GM12874 (cell line): ENCODE measurements around the gene NXPE3.

ENCODE experiments used
- CTCF ChIP-seq: IDR thresholded peaks from 2 replicates; pipeline ENCODE4 v1.5.1; 2011; ENCODE audit warnings: low read depth, mild to moderate bottlenecking, control low read depth, low read length, moderate library complexity; ENCODE audit not compliant: insufficient read depth

The NXPE3 gene

GRCh38 chr3:101851850-101852714 lies 73.1 kb downstream of the NXPE3 start:
- no peak for TF ChIP-seq CTCF

GRCh38 chr3:101852983-101853840 lies 74.2 kb downstream of the NXPE3 start:
- no peak for TF ChIP-seq CTCF

GRCh38 chr3:101853982-101854381 lies 75.0 kb downstream of the NXPE3 start:
- no peak for TF ChIP-seq CTCF

- no peak for TF ChIP-seq CTCF
These were observed 75.7 kb downstream of the NXPE3 start for GRCh38 chr3:101854608-101855304.

- no peak for TF ChIP-seq CTCF
These were observed 78.3 kb downstream of the NXPE3 start for GRCh38 chr3:101857301-101857741.

GRCh38 chr3:101858464-101859030 lies 79.5 kb downstream of the NXPE3 start:
- TF ChIP-seq CTCF, result no peak

GRCh38 chr3:101859882-101860448 lies 81.0 kb downstream of the NXPE3 start:
- TF ChIP-seq CTCF, result no peak
